Lung (tissue), 12 donors: ENCODE data around the gene RPUSD4. TPM values are rescaled to one million over a fixed set of nuclear protein-coding genes. Genes with fewer than 3 reads are reported as not detected.

Experiments
- ATAC-seq: fragments of 200-7000 bp; cut with Tn5 transposase; one replicate; pipeline ENCODE4 v1.9.1; 2020; ENCODE audit warnings: moderate number of reproducible peaks; ENCODE audit not compliant: insufficient read depth, low FRiP score
- DNase-seq, 3 donors: peaks; one replicate each; pipeline ENCODE4 v3.0.0-alpha.2; 2013 to 2017
- H3K27ac ChIP-seq, 2 donors: one replicate each; pipeline ENCODE4 v1.5.1; 2013; ENCODE audit warnings: mild to moderate bottlenecking in 2 of 2, moderate library complexity in 2 of 2, control low read depth in 1 of 2, inconsistent platforms in 1 of 2, low read depth in 1 of 2, low read length in 1 of 2
- H3K27me3 ChIP-seq, 3 donors: one replicate each; pipeline ENCODE4 v1.5.1; 2013; ENCODE audit warnings: low read length in 2 of 3; ENCODE audit not compliant: control insufficient read depth in 3 of 3, insufficient read depth in 3 of 3
- H3K36me3 ChIP-seq, 4 donors: one replicate each; pipeline ENCODE4 v1.5.1; 2013; ENCODE audit warnings: low read length in 4 of 4, mild to moderate bottlenecking in 1 of 4, moderate library complexity in 1 of 4; ENCODE audit not compliant: control insufficient read depth in 4 of 4, insufficient read depth in 4 of 4
- H3K4me1 ChIP-seq, 5 donors: one replicate each; pipeline ENCODE4 v1.5.1; 2013; ENCODE audit warnings: low read length in 5 of 5, mild to moderate bottlenecking in 2 of 5, moderate library complexity in 1 of 5; ENCODE audit not compliant: control insufficient read depth in 5 of 5, insufficient read depth in 5 of 5
- H3K4me3 ChIP-seq: one replicate; pipeline ENCODE4 v1.5.1; 2013; ENCODE audit warnings: mild to moderate bottlenecking, control low read depth, moderate library complexity
- H3K9ac ChIP-seq, 2 donors: one replicate each; pipeline ENCODE4 v1.5.1; 2013; ENCODE audit warnings: low read length in 2 of 2, control low read depth in 1 of 2; ENCODE audit not compliant: insufficient read depth in 1 of 2
- H3K9me3 ChIP-seq, 4 donors: one replicate each; pipeline ENCODE4 v1.5.1; 2013; ENCODE audit warnings: low read length in 3 of 4, mild to moderate bottlenecking in 1 of 4, moderate library complexity in 1 of 4; ENCODE audit not compliant: control insufficient read depth in 4 of 4, insufficient read depth in 3 of 4
- CTCF ChIP-seq: IDR thresholded peaks from 2 replicates; pipeline ENCODE4 v1.5.1; 2012; ENCODE audit warnings: mild to moderate bottlenecking; ENCODE audit errors: control extremely low read depth, extremely low read depth
- WGBS, 2 donors: extraction: QIAGEN DNeasy Blood & Tissue Kit; methylation state at CpG; one replicate each; pipeline ENCODE4 v1.1.7; 2013; 5-methylcytosine and 5-hydroxymethylcytosine counted together
- polyA plus RNA-seq, 2 donors: library from polyadenylated mRNA; stranded (reverse); fragments of 200-250 nt; gene quantifications; one replicate each; pipeline ENCODE4 v1.2.1, GENCODE V29; 2013
- total RNA-seq, 2 donors: library from RNA; depleted of rRNA in 1 of 2; stranded (reverse); fragments of >200 nt in 1 of 2; gene quantifications; one replicate each; pipeline ENCODE4 v1.2.1, GENCODE V29; 2014 to 2021
- donor health status: control.
- donor health status: control.
- donor health status: Bipolar disorder and iron deficiency.
- donor health status: healthy.
- donor health status: DM: yes; HTN: yes; CAD: no.

Gene RPUSD4
- total and polyA plus RNA-seq, 4 donors = 13.3 to 27.8 (median 19.8) TPM

- WGBS, 2 donors = 78 to 90% methylated on average over 2 of the region's 2 CpGs
- Histone ChIP-seq H3K4me1 (peaks cover 0 to 1% (median 0%) of the 10 kb centered on the region in 5 donors), H3K9ac (no peak overlapping the region), H3K4me3 (no peak overlapping the region), H3K9me3 (no peaks in the 10 kb centered on the region), H3K27ac (no peak overlapping the region), H3K36me3 (peaks cover 0 to 2% (median 1%) of the 10 kb centered on the region in 4 donors), H3K27me3 (no peaks in the 10 kb centered on the region)
- ATAC-seq = no peak
- no peak for DNase-seq
- TF ChIP-seq CTCF = no peak
These were observed 13.8 kb upstream of the RPUSD4 start for GRCh38 chr11:126225295-126225665.

GRCh38 chr11:126224647-126225294, 13.3 kb upstream of the RPUSD4 start:
- TF ChIP-seq CTCF = no peak
- no peak for DNase-seq
- no peak for ATAC-seq
- no peak overlapping the region for H3K4me3 ChIP-seq
- H3K9me3 ChIP-seq = no peaks in the 10 kb centered on the region
- H3K9ac ChIP-seq = no peak overlapping the region
- 85 to 93% methylated on average over 6 of the region's 6 CpGs for WGBS, 2 donors
- H3K27me3 ChIP-seq = no peaks in the 10 kb centered on the region
- H3K36me3 ChIP-seq = peaks cover 0 to 2% (median under 1%) of the 10 kb centered on the region in 4 donors
- H3K4me1 ChIP-seq = peaks cover 0 to 1% (median 0%) of the 10 kb centered on the region in 5 donors
- no peak overlapping the region for H3K27ac ChIP-seq

- TF ChIP-seq CTCF = no peak
- Histone ChIP-seq H3K36me3 (no peaks in the 10 kb centered on the region), H3K4me3 (no peak overlapping the region), H3K27me3 (no peaks in the 10 kb centered on the region), H3K4me1 (peaks cover 0 to 5% (median 0%) of the 10 kb centered on the region in 5 donors), H3K27ac (no peak overlapping the region), H3K9ac (no peak overlapping the region), H3K9me3 (no peaks in the 10 kb centered on the region)
- ATAC-seq (no peak), DNase-seq (no peak)
- WGBS, 2 donors = 58 to 64% methylated on average over 4 of the region's 4 CpGs
These were observed 8.1 kb upstream of the RPUSD4 start for GRCh38 chr11:126219547-126219946.

- Histone ChIP-seq H3K27ac (no peak overlapping the region), H3K9me3 (no peaks in the 10 kb centered on the region), H3K4me1 (peaks cover 4 to 9% (median 7%) of the 10 kb centered on the region in 5 donors), H3K4me3 (no peak overlapping the region), H3K36me3 (no peaks in the 10 kb centered on the region), H3K9ac (no peak overlapping the region), H3K27me3 (no peaks in the 10 kb centered on the region)
- no peak for TF ChIP-seq CTCF
- WGBS, 2 donors = 16 to 28% methylated on average over 1 of the region's 1 CpG
- no peak for DNase-seq
- no peak for ATAC-seq
These were observed 6.0 kb upstream of the RPUSD4 start for GRCh38 chr11:126217491-126217890.
